ENCODE data around the gene ALDH6A1. TPM values are rescaled to one million over a fixed set of nuclear protein-coding genes. Genes with fewer than 3 reads are reported as not detected.

Gene ALDH6A1
- total and polyA plus RNA-seq, 2 of the 13 experiments (the other 11 are each of a cell fraction or from before 2014, with no cell fraction given): 26.9 to 49.9 TPM

DNA sequence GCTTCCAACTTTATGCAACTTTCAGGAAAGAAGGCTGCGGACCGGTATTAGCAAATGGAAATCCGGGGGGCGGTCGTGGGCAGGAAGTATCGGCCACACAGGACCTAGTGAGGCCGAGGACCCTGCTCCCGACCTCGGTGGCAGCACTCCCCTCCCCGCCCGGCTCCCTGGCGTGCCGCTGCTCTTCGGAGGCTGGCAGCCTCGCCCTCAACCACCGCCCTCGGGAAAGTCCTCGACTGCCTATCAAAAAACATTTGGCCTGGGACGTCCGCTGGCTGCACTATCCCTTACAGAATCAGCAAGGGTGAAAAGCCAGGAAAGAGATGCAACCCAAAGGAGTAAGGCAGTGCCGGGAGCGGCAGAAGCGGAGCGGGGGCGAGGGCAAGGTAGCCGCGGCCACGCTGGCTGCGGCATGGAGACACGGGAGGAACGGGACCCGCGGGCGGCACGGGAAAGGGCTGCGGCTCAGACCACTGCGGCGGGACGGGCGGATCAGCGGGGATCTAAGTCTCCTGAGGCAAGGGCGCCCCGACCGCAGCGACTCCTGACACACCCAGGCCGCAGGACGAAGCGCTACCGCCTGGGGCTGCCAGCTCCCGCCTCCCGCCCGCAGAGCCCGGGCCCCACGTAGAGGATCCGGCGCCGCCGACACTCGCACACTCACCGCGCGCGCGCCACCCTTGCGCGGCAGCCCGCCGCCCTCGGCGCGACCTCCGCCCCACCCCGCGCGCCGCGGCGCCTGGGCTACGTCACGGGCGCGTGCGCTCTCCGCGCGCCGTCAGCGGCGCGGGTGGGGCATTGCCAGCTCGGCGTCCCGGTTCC lies 65.5 kb downstream of the ALDH6A1 start, which contains the start of the genes BBOF1 and ENTPD5 (continued):
- TF ChIP-seq, protein P1, sequence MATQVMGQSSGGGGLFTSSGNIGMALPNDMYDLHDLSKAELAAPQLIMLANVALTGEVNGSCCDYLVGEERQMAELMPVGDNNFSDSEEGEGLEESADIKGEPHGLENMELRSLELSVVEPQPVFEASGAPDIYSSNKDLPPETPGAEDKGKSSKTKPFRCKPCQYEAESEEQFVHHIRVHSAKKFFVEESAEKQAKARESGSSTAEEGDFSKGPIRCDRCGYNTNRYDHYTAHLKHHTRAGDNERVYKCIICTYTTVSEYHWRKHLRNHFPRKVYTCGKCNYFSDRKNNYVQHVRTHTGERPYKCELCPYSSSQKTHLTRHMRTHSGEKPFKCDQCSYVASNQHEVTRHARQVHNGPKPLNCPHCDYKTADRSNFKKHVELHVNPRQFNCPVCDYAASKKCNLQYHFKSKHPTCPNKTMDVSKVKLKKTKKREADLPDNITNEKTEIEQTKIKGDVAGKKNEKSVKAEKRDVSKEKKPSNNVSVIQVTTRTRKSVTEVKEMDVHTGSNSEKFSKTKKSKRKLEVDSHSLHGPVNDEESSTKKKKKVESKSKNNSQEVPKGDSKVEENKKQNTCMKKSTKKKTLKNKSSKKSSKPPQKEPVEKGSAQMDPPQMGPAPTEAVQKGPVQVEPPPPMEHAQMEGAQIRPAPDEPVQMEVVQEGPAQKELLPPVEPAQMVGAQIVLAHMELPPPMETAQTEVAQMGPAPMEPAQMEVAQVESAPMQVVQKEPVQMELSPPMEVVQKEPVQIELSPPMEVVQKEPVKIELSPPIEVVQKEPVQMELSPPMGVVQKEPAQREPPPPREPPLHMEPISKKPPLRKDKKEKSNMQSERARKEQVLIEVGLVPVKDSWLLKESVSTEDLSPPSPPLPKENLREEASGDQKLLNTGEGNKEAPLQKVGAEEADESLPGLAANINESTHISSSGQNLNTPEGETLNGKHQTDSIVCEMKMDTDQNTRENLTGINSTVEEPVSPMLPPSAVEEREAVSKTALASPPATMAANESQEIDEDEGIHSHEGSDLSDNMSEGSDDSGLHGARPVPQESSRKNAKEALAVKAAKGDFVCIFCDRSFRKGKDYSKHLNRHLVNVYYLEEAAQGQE (IDR thresholded peaks at IDR 0.05; ENCODE audit: borderline replicate concordance in 1 of 2, low read depth in 1 of 2, low read length in 2 of 2): no peak
- TF ChIP-seq STAT6 (CRISPR knock-in tag; IDR thresholded peaks at IDR 0.05; ENCODE audit: borderline replicate concordance) (no peak), SOX13 (IDR thresholded peaks at IDR 0.05) (no peak), SOX13 (CRISPR knock-in tag; conservative IDR thresholded peaks at IDR 0.05 in 1 of 2, IDR thresholded peaks at IDR 0.05 in 1 of 2) (no peak; a peak in 1 of 4 replicates), YEATS2 (CRISPR knock-in tag; IDR thresholded peaks at IDR 0.05; ENCODE audit: borderline replicate concordance) (peak; percentile 13; the same call in 1 of the 2 replicates), SALL1 (CRISPR knock-in tag; IDR thresholded peaks at IDR 0.05) (peak; percentile 55), ASH2L (IDR thresholded peaks at IDR 0.05; ENCODE audit: insufficient read length, low read depth, low read length) (peak; percentile 80), ZFYVE20 (CRISPR knock-in tag; IDR thresholded peaks at IDR 0.05; ENCODE audit: borderline replicate concordance, low read depth) (no peak), ZNF556 (CRISPR knock-in tag; IDR thresholded peaks at IDR 0.05; ENCODE audit: borderline replicate concordance) (no peak), SIN3B (IDR thresholded peaks at IDR 0.05; ENCODE audit: low read length) (0 out of 2 replicates have a peak, but pooled peaks have one; percentile 38), ZNF768 (CRISPR knock-in tag; IDR thresholded peaks at IDR 0.05) (no peak), PHF5A (CRISPR knock-in tag; IDR thresholded peaks at IDR 0.05; ENCODE audit: low read depth, unreplicated experiment) (peak; percentile 8), ZUFSP (CRISPR knock-in tag; IDR thresholded peaks at IDR 0.05; ENCODE audit: borderline replicate concordance) (no peak), POLR2G (IDR thresholded peaks at IDR 0.05; ENCODE audit: low read depth, low read length) (peak; percentile 80), ZBTB37 (CRISPR knock-in tag; IDR thresholded peaks at IDR 0.05) (0 out of 2 replicates have a peak, but pooled peaks have one; percentile 37)
- TF ChIP-seq, protein P2, sequence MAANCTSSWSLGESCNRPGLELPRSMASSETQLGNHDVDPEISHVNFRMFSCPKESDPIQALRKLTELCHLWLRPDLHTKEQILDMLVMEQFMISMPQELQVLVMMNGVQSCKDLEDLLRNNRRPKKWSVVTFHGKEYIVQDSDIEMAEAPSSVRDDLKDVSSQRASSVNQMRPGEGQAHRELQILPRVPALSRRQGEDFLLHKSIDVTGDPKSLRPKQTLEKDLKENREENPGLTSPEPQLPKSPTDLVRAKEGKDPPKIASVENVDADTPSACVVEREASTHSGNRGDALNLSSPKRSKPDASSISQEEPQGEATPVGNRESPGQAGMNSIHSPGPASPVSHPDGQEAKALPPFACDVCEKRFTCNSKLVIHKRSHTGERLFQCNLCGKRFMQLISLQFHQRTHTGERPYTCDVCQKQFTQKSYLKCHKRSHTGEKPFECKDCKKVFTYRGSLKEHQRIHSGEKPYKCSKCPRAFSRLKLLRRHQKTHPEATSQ (CRISPR knock-in tag; IDR thresholded peaks at IDR 0.05; ENCODE audit: borderline replicate concordance): 0 out of 2 replicates have a peak, but pooled peaks have one; percentile 22

All from HepG2 (cell line).